Fibroblast of the aortic adventitia (primary cell): ENCODE results near the gene RTN1. TPM values are rescaled to one million over a fixed set of nuclear protein-coding genes. Genes with fewer than 3 reads are reported as not detected.

Experiments
- DNase-seq: peaks from one replicate; pipeline ENCODE4 v3.0.0-alpha.2; 2010; ENCODE audit warnings: low read depth
- H3K4me3 ChIP-seq: 2 replicates; pipeline ENCODE4 v1.5.1; 2011; ENCODE audit warnings: low read depth, mild to moderate bottlenecking, control low read depth, low read length, moderate library complexity
- total RNA-seq: library from RNA; depleted of rRNA; stranded (reverse); fragments of >200 nt; gene quantifications from 2 replicates; pipeline ENCODE4 v1.2.3, GENCODE V29; 2012; ENCODE audit warnings: low replicate concordance
- TF ChIP-seq, protein P1 (sequence below): IDR thresholded peaks from 2 replicates; pipeline ENCODE4 v1.5.1; 2011; ENCODE audit warnings: mild to moderate bottlenecking, low read length, control low read depth, inconsistent platforms; ENCODE audit not compliant: insufficient read depth

Gene RTN1
- total RNA-seq, 1 donor, result 0.27 TPM

DNA sequence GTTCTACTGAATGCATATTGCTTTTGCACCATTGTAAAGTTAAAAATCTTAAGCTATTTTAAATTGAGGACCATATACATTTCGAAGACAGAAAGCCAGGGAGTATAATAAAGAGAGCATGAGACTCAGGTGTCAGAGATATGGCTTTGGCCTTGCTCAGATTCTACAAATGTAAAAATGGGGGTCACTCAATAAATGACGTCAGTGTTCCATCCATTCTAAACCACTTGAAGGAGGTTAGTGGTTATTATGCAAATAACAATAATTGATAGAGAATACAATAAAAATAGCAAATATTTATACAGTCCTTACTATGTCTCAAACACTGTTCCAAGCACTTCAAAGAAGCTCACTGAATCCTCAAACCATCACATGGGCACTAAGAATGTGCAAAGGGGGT is 20.1 kb downstream of the RTN1 start:
- TF ChIP-seq, protein P1, sequence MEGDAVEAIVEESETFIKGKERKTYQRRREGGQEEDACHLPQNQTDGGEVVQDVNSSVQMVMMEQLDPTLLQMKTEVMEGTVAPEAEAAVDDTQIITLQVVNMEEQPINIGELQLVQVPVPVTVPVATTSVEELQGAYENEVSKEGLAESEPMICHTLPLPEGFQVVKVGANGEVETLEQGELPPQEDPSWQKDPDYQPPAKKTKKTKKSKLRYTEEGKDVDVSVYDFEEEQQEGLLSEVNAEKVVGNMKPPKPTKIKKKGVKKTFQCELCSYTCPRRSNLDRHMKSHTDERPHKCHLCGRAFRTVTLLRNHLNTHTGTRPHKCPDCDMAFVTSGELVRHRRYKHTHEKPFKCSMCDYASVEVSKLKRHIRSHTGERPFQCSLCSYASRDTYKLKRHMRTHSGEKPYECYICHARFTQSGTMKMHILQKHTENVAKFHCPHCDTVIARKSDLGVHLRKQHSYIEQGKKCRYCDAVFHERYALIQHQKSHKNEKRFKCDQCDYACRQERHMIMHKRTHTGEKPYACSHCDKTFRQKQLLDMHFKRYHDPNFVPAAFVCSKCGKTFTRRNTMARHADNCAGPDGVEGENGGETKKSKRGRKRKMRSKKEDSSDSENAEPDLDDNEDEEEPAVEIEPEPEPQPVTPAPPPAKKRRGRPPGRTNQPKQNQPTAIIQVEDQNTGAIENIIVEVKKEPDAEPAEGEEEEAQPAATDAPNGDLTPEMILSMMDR, result no peak
- no peak for DNase-seq
- H3K4me3 ChIP-seq, result no peak overlapping the region

- no peak overlapping the region for H3K4me3 ChIP-seq
- TF ChIP-seq, protein P1, result no peak
- DNase-seq, result no peak
Observed at GRCh38 chr14:59849411-59850130, 21.0 kb downstream of the RTN1 start.

DNA sequence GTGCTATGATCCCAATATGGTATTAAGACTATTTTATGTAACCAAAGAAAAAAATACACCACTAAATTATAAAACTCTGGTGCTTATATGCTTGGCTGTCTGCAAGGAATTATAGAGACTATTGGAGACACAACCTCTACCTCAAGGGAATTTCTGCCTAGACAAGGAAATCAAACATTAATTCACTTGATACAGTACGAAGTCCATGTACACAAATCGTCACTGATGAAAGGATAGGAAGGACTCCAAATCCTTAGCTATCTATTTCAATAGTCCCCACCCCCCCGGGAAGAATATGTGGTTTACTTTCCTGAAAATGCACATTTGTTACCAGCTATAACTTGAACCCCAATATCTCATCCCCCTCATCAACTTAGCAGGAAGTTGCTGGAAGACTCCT is 21.9 kb downstream of the RTN1 start:
- no peak for DNase-seq
- TF ChIP-seq, protein P1, result no peak
- no peak overlapping the region for H3K4me3 ChIP-seq

DNA sequence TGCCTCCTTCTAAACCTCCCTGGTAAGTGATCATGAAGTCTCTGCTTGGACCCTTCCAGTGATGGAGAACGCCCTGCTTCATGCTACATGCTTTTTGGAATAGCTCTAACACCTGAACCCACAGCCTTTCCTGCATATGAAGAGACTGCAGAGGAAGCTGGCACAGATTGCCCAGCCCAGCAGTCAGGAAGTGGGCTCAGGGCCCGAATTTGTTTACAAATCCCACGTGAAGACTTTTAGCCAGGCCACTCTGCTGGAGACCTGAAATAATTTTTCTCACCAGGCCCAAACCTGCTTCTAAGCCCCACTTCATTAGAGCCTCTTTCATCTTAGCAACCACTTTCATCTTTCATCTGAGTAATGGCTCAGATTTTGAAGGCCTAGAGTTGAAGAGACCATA is 22.9 kb downstream of the RTN1 start:
- TF ChIP-seq, protein P1, result no peak
- DNase-seq, result no peak

GRCh38 chr14:59846595-59846994 is 24.0 kb downstream of the RTN1 start:
- no peak overlapping the region for H3K4me3 ChIP-seq
- no peak for DNase-seq
- TF ChIP-seq, protein P1, result no peak

More for the DNA sequence above, 22.9 kb downstream of the RTN1 start:
- H3K4me3 ChIP-seq, result no peak overlapping the region

DNA sequence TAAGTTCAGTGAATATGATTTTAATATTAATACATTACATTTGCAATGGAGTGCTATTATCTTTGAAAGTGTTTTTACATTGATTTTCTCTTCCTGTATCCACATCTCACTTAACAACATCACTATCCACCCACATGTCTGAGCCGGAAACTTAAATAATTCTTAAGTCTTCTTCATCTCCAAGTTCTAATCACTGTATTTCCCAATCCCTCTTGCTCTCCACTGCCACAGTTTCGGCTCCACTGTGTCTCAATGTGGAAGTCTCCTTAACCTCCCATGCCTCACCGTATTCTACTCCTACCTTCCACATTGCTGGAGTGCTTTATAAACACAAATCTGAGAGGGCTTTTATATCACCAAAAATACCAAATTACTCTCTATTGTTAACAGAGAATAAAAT is 25.3 kb downstream of the RTN1 start:
- no peak overlapping the region for H3K4me3 ChIP-seq

More for the DNA sequence above, 25.3 kb downstream of the RTN1 start:
- TF ChIP-seq, protein P1, result no peak
- no peak for DNase-seq
